Stimulated activated naive B cell treated with anti-CD40 and anti-IgM and Interleukin-4, amounts not matched to agents 10 μg/mL and 1 μg/mL and 100 μg/mL, for 72 hours (primary cell): ENCODE data around the gene SLIT2.

Experiments used
- ATAC-seq, 2 donors: fragments of 150-1000 bp; cut with Tn5 transposase; replicated peaks; 2 replicates each; pipeline ENCODE4 v1.10.0; 2021; ENCODE audit warnings: moderate library complexity in 1 of 2
- DNase-seq: peaks from one replicate; pipeline ENCODE4 v3.0.0; 2021
- H3K27ac Mint-ChIP-seq: one replicate; pipeline ENCODE4 v1.8.0; 2022; ENCODE audit warnings: mild to moderate bottlenecking, mixed read lengths
- H3K27me3 Mint-ChIP-seq, 2 donors: one replicate each; pipeline ENCODE4 v1.8.0; 2022; ENCODE audit warnings: mixed read lengths in 2 of 2
- H3K36me3 Mint-ChIP-seq, 2 donors: one replicate each; pipeline ENCODE4 v1.8.0; 2022; ENCODE audit warnings: mixed read lengths in 2 of 2, mild to moderate bottlenecking in 1 of 2
- H3K4me1 Mint-ChIP-seq, 2 donors: one replicate each; pipeline ENCODE4 v1.8.0; 2022; ENCODE audit warnings: mixed read lengths in 2 of 2, mild to moderate bottlenecking in 1 of 2
- H3K4me3 Mint-ChIP-seq, 2 donors: one replicate each; pipeline ENCODE4 v1.8.0; 2022; ENCODE audit warnings: mild to moderate bottlenecking in 2 of 2, mixed read lengths in 2 of 2, moderate library complexity in 1 of 2
- H3K9me3 Mint-ChIP-seq, 2 donors: one replicate each; pipeline ENCODE4 v1.8.0; 2022; ENCODE audit warnings: mixed read lengths in 2 of 2, mild to moderate bottlenecking in 1 of 2

SLIT2 gene

GRCh38 chr4:20251796-20252655 lies at the start of gene SLIT2:
Gene SLIT2, plus strand, starts transcription at chr4:20251905. Its CDS starts 1,911 bp downstream, at chr4:20253816.
- no peaks in the 10 kb centered on the region for H3K36me3 Mint-ChIP-seq
- H3K27ac Mint-ChIP-seq, result peak within 1 kb of the TSS; percentile 47
- H3K9me3 Mint-ChIP-seq, result no peaks in the 10 kb centered on the region
- DNase-seq (no peak), ATAC-seq (peak; percentile 66 to 74)
- peak within 1 kb of the TSS; percentile 68 to 79 for H3K4me3 Mint-ChIP-seq
- H3K27me3 Mint-ChIP-seq, result peaks cover 50 to 60% of the 10 kb centered on the region in 2 donors
- H3K4me1 Mint-ChIP-seq, result peaks cover 12 to 40% of the 10 kb centered on the region in 2 donors

GRCh38 chr4:20203508-20203907 lies 48.2 kb upstream of the SLIT2 start:
- H3K4me1 Mint-ChIP-seq, result no peaks in the 10 kb centered on the region
- H3K4me3 Mint-ChIP-seq, result no peak overlapping the region
- H3K27ac Mint-ChIP-seq, result no peak overlapping the region
- no peaks in the 10 kb centered on the region for H3K27me3 Mint-ChIP-seq
- DNase-seq, result no peak
- H3K9me3 Mint-ChIP-seq, result no peaks in the 10 kb centered on the region
- H3K36me3 Mint-ChIP-seq, result no peaks in the 10 kb centered on the region
- ATAC-seq, result no peak

- Mint-ChIP-seq H3K4me1 (no peaks in the 10 kb centered on the region), H3K4me3 (no peak overlapping the region), H3K27ac (no peak overlapping the region), H3K9me3 (peaks cover 3% of the 10 kb centered on the region in 2 donors), H3K27me3 (no peaks in the 10 kb centered on the region), H3K36me3 (no peaks in the 10 kb centered on the region)
- DNase-seq (no peak), ATAC-seq (no peak)
Observed at GRCh38 chr4:20217521-20217920, 34.2 kb upstream of the SLIT2 start.

GRCh38 chr4:20217951-20218350 lies 33.8 kb upstream of the SLIT2 start:
- H3K4me3 Mint-ChIP-seq, result no peak overlapping the region
- no peak for ATAC-seq
- H3K36me3 Mint-ChIP-seq, result no peaks in the 10 kb centered on the region
- H3K27me3 Mint-ChIP-seq, result no peaks in the 10 kb centered on the region
- H3K9me3 Mint-ChIP-seq, result peaks cover 3 to 5% of the 10 kb centered on the region in 2 donors
- no peak overlapping the region for H3K27ac Mint-ChIP-seq
- H3K4me1 Mint-ChIP-seq, result no peaks in the 10 kb centered on the region
- no peak for DNase-seq

GRCh38 chr4:20219521-20219920 lies 32.2 kb upstream of the SLIT2 start:
- H3K27ac Mint-ChIP-seq, result no peak overlapping the region
- H3K4me1 Mint-ChIP-seq, result no peaks in the 10 kb centered on the region
- no peak for ATAC-seq
- no peak for DNase-seq
- no peaks in the 10 kb centered on the region for H3K27me3 Mint-ChIP-seq
- peaks cover 8 to 9% of the 10 kb centered on the region in 2 donors for H3K9me3 Mint-ChIP-seq
- no peak overlapping the region for H3K4me3 Mint-ChIP-seq
- H3K36me3 Mint-ChIP-seq, result no peaks in the 10 kb centered on the region

- DNase-seq (no peak), ATAC-seq (no peak)
- Mint-ChIP-seq H3K4me3 (no peak overlapping the region), H3K4me1 (no peaks in the 10 kb centered on the region), H3K9me3 (peaks cover 0 to under 1% of the 10 kb centered on the region in 2 donors), H3K27me3 (no peaks in the 10 kb centered on the region), H3K36me3 (no peaks in the 10 kb centered on the region), H3K27ac (no peak overlapping the region)
Observed at GRCh38 chr4:20237894-20238537, 13.7 kb upstream of the SLIT2 start.

GRCh38 chr4:20248155-20248558 lies 3.5 kb upstream of the SLIT2 start:
- no peak for ATAC-seq
- peaks cover 3 to 5% of the 10 kb centered on the region in 2 donors for H3K9me3 Mint-ChIP-seq

GRCh38 chr4:20249333-20249732 lies 2.4 kb upstream of the SLIT2 start:
- DNase-seq (no peak), ATAC-seq (no peak)
- Mint-ChIP-seq H3K36me3 (no peaks in the 10 kb centered on the region), H3K4me3 (no peak overlapping the region), H3K4me1 (peaks cover 10 to 29% of the 10 kb centered on the region in 2 donors), H3K9me3 (no peaks in the 10 kb centered on the region), H3K27me3 (peaks cover 43 to 47% of the 10 kb centered on the region in 2 donors), H3K27ac (no peak overlapping the region)

More at GRCh38 chr4:20248155-20248558, 3.5 kb upstream of the SLIT2 start:
- Mint-ChIP-seq H3K27me3 (peaks cover 31 to 36% of the 10 kb centered on the region in 2 donors), H3K36me3 (no peaks in the 10 kb centered on the region), H3K27ac (no peak overlapping the region), H3K4me3 (no peak overlapping the region), H3K4me1 (peaks cover 8 to 19% of the 10 kb centered on the region in 2 donors)
- no peak for DNase-seq

- Mint-ChIP-seq H3K27me3 (peaks cover 53 to 63% of the 10 kb centered on the region in 2 donors), H3K4me3 (peak overlapping the region; percentile 52 to 79), H3K27ac (peak overlapping the region; percentile 47), H3K36me3 (no peaks in the 10 kb centered on the region), H3K9me3 (no peaks in the 10 kb centered on the region), H3K4me1 (peaks cover 12 to 40% of the 10 kb centered on the region in 2 donors)
- ATAC-seq (peak in 1 of 2 donors; percentile 6), DNase-seq (no peak)
Observed at GRCh38 chr4:20251031-20251795, 492 bp upstream of the SLIT2 start.

GRCh38 chr4:20252656-20253282 lies 1.1 kb downstream of the SLIT2 start:
- Mint-ChIP-seq H3K4me1 (peaks cover 12 to 40% of the 10 kb centered on the region in 2 donors), H3K36me3 (no peaks in the 10 kb centered on the region), H3K9me3 (no peaks in the 10 kb centered on the region), H3K4me3 (peak overlapping the region; percentile 52 to 71), H3K27me3 (peaks cover 49 to 58% of the 10 kb centered on the region in 2 donors), H3K27ac (no peak overlapping the region)
- no peak for DNase-seq
- no peak for ATAC-seq

- DNase-seq, result no peak
- H3K27me3 Mint-ChIP-seq, result peaks cover 52 to 58% of the 10 kb centered on the region in 2 donors
- peaks cover 12 to 40% of the 10 kb centered on the region in 2 donors for H3K4me1 Mint-ChIP-seq
- H3K4me3 Mint-ChIP-seq, result peak overlapping the region; percentile 29 to 46
- no peak for ATAC-seq
- H3K27ac Mint-ChIP-seq, result peak overlapping the region; percentile 76
- no peaks in the 10 kb centered on the region for H3K9me3 Mint-ChIP-seq
- no peaks in the 10 kb centered on the region for H3K36me3 Mint-ChIP-seq
Observed at GRCh38 chr4:20253283-20253734, 1.6 kb downstream of the SLIT2 start.

- peaks cover 52 to 58% of the 10 kb centered on the region in 2 donors for H3K27me3 Mint-ChIP-seq
- no peak for DNase-seq
- H3K27ac Mint-ChIP-seq, result peak overlapping the region; percentile 71
- no peaks in the 10 kb centered on the region for H3K36me3 Mint-ChIP-seq
- no peak for ATAC-seq
- peaks cover 12 to 40% of the 10 kb centered on the region in 2 donors for H3K4me1 Mint-ChIP-seq
- no peaks in the 10 kb centered on the region for H3K9me3 Mint-ChIP-seq
- no peak overlapping the region for H3K4me3 Mint-ChIP-seq
Observed at GRCh38 chr4:20253735-20254409, 2.2 kb downstream of the SLIT2 start.

GRCh38 chr4:20254511-20255250 lies 3.0 kb downstream of the SLIT2 start:
- Mint-ChIP-seq H3K27me3 (peaks cover 49 to 58% of the 10 kb centered on the region in 2 donors), H3K36me3 (no peaks in the 10 kb centered on the region), H3K9me3 (no peaks in the 10 kb centered on the region), H3K27ac (peak overlapping the region; percentile 52), H3K4me3 (peak overlapping the region; percentile 22 to 30), H3K4me1 (peaks cover 12 to 40% of the 10 kb centered on the region in 2 donors)
- ATAC-seq, result no peak
- no peak for DNase-seq
